Ramos (cell line): Measurements from ENCODE around the gene MUC13.

Source experiments
- in situ Hi-C: fragments of 300-500 bp; cut with MboI; formaldehyde crosslinking; loops from one replicate; pipeline ENCODE4 v1.14.3; 2022; ENCODE audit warnings: low sequenced_read_pairs; ENCODE audit not compliant: unreplicated experiment

Gene MUC13

GRCh38 chr3:124881976-124882697, 52.4 kb downstream of the MUC13 start:
- in situ Hi-C loops = no loop called here

DNA sequence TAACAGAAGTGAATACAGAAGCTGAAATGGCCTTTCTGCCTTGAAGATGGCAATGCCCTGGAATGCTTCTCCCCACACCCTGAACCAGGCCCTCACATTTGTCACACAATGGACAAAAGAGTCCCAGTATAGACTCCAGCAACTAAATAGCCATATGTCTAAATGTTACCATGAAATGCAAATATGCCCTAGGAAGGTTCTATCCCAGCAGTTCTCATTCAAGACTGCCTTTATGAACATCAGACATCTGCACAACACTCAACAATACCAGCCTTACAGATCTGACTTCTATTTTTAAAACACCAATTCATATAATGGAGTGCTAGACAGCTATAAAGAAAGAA, 55.2 kb downstream of the MUC13 start:
- in situ Hi-C loops = no loop called here

GRCh38 chr3:124878561-124879336, 55.8 kb downstream of the MUC13 start:
- in situ Hi-C loops = no loop called here

DNA sequence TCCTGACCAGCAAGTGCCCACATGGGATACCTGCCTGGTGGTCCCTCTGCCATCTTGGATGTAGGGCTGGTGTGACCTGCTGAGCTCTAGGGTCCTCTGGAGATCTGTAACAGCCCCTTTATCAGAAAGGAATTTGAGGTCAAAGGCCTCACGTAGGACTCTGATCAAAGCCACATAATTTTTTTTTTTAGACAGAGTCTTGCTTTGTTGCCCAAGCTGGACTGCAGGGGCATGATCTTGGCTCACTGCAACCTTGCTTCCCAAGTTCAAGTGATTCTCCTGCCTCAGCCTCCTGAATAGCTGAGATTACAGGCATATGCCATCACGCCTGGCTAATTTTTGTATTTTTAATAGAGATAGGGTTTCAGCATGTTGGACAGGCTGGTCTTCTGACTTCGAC, 56.9 kb downstream of the MUC13 start:
- in situ Hi-C loops = no loop called here

DNA sequence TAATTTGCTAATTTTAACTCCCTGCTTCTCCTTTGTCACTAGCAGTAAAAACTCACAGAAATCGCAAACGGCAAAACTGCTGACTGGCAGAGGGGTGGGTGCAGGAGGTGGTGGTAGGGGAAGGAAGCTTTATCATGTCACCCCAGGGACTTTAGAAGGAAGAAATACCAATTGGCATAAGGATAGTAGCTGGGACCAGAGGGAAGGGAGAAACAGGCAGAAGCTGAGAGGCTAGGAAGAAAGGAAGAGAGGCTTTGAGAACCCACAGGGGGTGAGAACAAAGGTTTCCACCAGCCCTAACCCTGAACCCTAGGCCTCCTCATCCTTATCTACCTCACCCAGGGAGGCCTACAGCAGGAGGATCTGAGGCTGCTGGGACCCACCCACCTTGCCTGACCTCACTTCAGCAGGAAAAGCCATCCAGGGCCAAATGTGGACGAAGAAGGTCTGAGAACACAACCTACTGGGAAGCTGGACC, 58.1 kb downstream of the MUC13 start:
- in situ Hi-C loops = no loop called here

GRCh38 chr3:124873226-124873625, 61.3 kb downstream of the MUC13 start:
- in situ Hi-C loops = no loop called here

- in situ Hi-C loops = no loop called here
Observed at GRCh38 chr3:124867511-124867910, 67.0 kb downstream of the MUC13 start.

DNA sequence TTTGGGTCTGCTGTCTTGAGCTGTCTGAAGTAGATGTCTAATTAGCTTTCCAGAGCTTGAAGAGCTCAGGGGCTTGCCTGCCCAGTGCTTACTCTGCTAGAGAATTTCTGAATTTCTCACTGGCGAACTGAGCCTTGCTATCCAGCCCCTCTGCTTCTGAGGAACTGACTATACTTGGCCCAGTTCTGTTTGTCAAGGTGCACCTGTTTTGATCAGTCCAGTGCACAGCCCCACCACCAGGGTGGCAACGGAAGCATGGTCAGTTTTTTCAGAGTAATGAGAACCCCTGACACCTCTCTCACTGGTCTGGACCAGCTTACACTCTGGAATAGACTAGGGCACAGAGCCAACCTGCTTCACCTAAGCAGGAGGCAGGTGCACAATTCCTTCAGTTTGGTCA, 72.5 kb downstream of the MUC13 start:
- in situ Hi-C loops = no loop called here

DNA sequence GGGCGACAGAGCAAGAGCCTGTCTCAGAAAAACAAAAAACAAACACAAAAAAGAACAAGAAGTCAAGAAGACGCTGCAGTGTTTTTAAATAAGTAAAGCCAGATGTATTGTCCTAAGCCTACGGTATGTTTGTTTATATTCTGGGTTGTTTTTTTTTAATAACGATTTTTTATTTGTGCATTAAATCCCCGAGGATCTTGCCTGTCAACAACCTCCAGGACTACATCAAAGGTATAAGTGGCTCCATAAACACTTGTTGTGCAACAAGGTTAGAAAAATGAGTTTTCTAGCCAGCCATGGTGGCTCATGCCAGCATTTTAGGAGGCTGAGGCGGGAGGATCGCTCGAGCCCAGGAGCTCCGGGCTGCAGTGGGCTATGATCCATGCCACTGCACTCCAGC, 73.5 kb downstream of the MUC13 start:
- in situ Hi-C loops = no loop called here

- in situ Hi-C loops = no loop called here
Observed at GRCh38 chr3:124860599-124860998, 74.0 kb downstream of the MUC13 start.

- in situ Hi-C loops = no loop called here
Observed at GRCh38 chr3:124859025-124859424, 75.5 kb downstream of the MUC13 start.

- in situ Hi-C loops = no loop called here
Observed at GRCh38 chr3:124858275-124858674, 76.3 kb downstream of the MUC13 start.

DNA sequence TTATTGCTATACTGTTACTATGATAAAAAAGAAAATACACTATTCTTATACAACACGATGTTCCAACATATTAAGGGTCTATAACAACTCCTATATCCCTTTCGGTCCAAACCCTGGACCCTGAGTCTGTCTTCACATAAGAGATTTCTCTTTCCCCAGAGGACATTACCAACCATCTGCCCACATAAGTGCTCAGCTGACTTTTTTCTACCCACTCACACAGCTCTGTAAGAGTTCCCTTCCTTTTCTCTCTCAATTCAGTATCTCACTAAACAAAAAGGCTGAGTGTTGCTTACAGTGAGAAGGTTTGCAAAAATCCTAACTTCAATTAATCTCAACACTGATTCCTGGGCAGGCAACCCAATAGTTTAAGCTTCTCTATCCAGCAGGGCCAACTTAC, 77.9 kb downstream of the MUC13 start:
- in situ Hi-C loops = no loop called here
